ENCODE data around the gene EPHB1.
A peak's percentile ranks its signal among the peaks of the same experiment; 100 is the strongest.
"Not testable (repeated sequence)": the region's sequence is repeated elsewhere in the genome, so short reads cannot be mapped to it uniquely, and the experiment has no call there.

EPHB1 gene

DNA sequence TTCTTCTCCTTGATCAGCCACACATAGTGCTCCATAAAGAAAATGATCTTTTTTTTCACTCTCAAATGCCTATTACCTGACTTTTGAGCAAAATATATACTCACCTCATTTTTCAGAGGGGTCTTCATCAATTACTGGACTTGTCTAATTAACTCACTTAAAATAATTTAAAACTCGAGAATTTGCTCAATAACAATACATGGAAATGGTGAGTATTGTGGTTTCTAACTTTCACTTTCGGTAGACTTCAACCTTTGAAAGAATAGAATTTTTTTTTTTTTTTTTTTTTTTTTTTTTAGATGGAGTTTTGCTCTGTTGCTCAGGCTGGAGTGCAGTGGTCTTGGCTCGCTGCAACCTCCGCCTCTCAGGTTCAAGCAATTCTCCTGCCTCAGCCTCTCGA, 17.7 kb upstream of the EPHB1 start:
- DNase-seq = no peak

DNA sequence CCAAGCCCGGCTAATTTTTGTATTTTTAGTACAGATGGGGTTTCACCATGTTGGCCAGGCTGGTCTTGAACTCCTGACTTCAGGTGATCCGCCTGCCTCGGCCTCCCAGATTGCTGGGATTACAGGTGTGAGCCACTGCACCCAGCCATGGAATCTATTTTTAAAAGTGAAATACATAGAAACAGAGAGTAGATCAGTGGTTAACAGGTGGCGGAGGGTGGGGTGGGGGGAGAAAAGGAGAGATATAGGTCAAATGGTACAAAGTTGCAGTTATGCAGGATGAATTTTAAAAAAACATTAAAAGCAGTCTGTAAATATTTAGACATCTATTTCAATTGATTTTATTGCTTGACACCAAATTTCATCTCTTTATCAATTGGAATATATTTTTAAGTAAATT, 6.8 kb upstream of the EPHB1 start:
- not testable (repeated sequence) for DNase-seq

DNA sequence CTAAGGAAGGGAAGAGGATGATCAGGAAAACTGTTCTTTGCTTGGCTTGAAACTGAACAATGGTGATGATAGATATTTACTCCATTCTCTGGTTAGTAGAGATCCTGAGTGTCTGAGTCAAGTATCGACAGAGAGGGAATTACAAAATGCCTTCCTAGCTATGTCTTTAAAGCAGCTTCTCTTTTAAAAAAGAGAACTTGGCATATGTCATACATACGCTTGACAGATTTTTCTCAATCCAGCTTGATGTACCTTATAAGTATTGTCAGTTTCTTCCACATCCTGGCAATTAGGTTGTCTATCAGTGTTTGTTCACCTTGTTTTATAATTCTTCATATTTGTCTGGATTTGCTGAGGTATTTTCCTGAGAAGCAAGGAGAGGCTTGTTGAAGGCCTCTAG, 5.0 kb upstream of the EPHB1 start:
- no peak for DNase-seq

DNA sequence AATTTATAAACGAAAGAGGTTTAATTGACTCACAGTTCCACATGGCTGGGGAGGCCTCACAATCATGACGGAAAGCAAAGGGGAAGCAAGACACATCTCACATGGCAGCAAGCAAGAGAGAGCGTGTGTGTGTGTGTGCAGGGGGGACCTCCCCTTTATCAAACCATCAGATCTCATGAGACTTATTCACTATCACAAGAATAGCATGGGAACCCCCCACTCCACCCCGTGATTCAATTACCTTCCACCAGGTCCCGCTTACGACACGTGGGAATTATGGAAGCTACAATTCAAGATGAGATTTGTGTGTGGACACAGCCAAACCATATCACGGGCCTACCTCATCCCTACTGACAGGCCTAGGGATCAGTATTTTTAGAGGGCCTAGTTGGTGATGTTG, 3.1 kb upstream of the EPHB1 start:
- DNase-seq = no peak

DNA sequence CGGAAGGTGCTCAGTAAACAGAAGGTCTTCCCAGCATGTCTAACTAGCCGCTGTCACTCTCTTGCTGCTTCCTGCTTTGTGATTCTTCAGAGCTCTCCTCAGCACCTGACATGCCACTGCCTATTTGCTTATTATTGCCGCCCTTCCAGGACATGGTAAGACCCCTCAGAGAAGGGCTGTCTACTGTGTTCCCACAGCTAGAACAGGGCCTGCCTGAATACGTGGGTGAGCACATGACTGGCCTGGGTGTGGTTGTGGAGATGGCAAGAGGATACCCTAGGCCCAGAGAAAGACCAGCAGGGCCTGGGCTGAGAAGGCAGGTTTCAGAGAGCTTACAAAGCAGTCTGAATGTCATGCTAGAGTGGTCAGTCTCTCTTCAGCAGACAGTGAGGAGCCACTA, 2.4 kb upstream of the EPHB1 start:
- DNase-seq = no peak

DNA sequence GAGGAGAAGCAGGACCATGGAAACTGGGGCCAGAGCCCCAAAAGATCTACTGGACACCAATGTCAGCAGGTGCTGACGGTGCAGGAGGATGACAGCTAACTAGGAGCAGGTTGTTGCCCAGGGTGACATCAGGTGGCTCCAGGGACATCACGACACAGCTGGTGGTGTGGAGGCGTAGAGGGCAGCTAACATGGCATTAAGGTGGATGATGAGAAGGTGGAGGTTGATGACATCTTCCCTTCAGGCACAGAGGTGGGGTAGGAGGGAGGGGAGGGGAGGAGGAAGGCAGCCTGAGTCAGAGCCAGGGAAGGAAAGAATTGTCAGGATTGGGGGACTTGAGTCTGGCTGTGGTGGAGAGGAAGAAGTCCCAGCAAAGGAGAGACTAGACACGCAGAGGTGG, 1.5 kb upstream of the EPHB1 start:
- DNase-seq = no peak

DNA sequence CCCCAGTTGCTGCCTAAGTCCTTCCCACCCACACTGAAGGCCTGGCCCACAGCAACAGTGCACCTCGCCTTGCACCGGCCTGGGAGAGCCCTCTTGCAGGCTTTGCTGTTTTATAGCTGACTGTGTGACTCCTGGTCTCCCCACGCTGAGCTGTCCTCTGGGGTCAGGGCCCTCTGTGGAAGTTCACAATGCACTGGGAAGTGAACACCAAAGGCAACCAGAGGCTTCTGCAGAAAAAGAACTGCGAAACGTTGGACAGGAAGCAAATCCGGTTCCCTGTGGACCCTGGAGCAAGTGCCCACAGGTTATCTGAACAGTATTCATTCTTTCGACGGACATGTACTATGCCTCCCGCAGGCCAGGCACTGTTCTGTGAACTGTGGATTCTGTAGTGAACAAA, 737 bp upstream of the EPHB1 start:
- DNase-seq = no peak

DNA sequence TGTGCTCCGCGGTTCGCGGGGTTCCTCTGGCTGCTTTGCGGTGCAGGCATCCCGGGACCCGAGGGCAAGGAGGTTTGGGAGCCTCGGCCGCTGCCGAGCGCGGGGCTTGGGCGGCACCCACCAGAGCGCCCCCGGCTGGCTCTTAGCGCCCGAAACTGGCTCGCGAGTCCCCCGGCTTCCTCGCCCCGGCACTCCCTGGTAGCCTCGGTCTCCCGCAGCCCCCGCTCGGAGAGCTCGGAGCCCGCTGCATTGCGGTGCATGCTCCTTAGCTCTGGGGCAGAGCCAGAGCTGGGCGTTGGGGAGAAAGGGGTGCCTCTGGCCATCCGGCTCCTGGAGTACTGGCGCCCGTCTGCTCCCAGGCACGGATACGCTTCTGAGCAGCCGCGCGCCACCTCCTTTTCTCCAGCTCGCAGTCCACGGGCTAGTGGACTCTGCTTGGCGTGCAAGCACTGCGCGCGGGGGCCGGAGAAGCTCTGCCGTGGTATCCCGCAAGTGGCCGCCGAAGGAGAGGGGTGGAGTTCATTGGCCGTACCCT, 753 bp downstream of the EPHB1 start:
- no peak for DNase-seq

DNA sequence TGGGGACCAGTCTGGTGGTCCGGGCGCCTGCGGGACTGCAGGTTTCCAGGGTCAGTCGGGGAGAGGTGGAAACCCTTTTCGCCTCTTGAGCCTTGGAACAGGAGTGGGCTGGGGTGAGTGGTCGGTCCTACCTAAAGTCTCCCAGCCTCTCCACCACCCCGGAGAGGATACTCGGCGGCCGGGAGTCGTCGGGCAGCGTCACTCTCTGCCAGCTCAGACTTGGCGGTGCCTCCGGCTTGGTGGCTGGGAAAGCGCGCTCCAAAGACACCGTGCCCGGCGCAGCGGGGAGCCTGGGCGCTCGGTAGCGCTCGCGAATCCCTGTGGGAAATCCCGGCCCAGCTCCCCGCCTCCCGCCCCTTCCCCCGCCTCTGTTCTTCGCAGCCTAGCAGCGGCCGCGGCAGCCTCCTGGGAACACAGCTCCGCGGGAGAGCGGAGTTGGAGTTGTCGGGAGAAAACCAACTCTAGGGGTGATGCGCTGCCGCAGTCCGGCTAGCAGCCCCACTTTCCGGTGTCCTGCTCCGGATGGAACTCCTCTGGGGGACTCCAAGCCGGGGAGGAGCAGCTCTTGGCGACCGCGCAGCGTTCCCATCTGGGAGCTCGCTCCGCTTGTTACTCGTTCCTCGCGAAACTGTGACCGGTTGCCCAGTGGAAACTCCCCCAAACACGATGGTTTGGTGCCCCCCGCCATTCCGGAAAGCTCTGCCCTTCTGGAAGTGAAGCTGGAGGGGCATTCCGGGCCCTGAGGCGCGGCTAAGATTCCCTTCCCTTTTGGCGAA, 1.4 kb downstream of the EPHB1 start:
- peak; percentile 16 for DNase-seq

DNA sequence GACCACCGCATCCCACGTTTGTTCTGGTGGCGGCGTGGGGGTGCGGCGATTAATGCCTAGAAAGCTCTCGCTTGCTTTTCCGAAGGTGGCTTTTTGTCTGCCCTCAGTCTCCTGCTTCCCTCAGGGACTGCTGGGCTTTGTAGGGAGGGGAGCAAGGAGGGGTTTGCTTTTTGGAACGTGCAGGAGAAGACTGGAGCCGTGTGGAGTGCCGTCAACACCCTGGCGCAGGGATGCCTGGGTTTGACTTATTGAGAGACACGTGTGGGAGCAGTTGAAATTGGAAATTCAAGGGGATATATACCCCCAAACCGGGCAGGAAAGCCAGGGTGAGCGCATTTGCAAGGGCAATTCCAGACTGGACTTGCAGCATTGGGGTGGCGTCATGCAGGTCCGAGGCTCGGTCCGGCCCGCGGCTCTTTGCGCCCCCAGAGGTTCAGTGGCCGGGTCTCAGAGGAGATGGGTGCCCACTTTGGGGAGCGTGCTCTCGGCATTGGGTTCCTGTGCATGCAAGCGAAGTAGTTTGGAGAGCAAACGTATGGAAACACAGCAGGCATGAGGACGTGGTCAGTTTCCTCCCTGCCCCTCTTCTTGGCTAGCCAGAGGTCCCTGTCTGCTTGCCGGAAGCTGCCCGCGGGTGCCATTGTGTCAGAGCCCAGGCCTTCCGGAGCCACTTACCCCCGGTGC, 2.1 kb downstream of the EPHB1 start:
- no peak for DNase-seq

GRCh38 chr3:134797741-134798451, 2.8 kb downstream of the EPHB1 start:
- DNase-seq = no peak

DNA sequence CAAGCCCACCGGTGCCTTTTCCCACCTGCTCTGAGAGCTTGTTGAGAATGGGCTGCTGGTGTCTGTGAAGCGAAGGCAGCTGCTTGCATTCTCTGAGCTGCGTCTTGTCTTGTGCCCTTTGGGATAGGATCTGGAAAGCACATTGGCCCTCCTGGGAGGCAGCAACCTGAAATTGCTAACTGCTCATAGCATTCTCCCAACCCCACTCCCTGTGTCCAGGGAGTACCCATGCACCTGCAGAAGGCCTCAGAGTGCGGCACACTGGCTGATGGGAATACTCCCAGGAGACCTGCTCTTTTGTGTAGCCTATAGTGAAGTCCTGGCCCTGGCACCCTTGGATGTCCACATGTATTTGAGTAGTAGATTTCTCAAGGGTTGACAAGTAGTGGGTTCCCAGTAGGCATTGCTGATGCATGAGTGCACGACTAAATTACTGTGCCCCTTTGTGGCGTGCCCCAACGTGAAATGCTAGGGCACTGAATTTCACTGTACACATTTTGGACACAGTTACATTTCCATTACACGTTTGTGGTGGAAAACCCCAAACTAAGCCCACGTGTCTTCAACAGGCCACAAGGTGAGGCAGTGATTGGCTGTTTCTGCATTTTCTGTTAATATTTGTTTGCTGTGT, 3.7 kb downstream of the EPHB1 start:
- no peak for DNase-seq

DNA sequence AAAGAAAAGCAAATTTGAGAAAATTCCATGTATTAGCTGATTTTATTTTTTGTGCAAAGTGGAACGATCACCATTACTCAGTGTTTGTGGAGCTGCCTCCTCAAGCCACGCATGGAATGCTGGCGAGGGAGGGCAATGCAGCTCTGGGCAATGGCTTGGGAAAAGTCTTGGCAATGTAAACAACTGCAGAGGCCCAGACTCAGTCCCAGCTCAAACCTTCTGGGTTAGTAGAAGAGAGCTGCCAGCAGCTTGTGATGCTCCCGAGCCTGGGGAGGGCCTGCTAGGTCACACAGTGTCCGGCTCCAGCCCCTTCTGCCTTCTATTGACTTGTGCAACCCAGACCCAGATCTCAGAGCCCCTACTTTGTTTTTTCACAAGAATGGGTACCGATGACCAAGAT, 4.3 kb downstream of the EPHB1 start:
- DNase-seq = no peak

DNA sequence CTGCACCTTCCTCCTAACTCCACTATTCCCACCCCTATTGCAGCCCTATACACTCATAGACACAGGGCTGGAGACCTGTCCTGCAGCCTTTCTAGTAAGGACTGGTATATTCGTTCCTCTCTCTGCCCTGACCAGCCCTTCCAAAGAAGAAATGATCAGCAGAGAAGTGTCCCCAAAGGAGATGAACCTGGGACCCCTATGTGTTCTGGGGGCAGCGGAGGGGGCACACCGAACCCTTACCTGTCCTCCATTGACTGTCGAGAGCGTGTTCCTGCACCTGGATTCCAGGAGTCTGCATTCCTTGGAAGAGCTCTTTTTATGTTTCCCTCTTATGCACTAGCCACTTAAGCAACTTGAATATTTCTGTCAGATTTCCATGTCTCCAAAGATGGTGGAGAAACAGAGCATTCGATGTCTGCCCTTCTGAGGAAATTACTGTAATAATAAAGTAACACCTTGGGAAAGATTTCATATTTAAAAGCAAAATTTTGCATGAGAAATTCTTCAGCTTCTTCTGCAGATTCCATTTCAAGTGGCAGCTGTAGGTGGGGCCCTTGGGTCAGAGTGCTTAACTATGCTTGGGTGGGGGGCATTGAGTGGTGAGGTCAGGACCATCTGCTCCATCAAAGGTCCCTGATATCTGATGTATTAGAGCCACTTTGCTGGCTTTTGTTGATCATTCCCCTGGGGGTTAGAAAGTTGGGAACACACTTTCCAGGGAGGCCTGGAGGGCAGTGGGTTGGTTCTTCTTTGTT, 6.3 kb downstream of the EPHB1 start:
- no peak for DNase-seq

DNA sequence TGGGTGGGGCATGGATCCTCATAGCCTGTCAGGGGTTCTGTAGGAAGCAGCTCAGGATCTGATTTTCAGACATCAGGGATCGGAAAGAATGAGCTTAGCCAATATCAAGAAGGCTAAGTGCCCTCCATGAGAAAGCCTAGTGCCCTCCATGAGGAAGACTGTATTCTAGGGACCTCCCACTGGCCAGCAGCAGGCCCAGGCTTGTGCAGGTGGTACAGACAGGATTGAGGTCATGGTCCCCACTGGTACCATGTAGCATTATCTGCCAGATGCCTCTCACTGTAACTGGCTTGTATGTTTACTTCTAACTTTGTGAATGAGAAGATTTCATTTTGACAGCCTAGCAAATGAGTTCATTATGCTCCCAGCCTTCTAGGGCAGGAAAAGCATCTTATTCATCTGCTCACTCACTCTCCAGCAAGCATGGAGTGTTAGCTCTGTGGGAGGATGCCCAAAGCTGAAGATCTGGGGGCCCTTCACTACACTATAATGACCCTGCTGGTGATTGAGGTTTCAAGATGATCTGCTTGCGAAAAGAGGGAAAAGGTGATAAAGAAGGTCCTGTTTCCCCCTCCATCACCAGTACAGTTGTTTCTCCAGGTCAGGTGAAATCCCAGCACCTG, 7.5 kb downstream of the EPHB1 start:
- DNase-seq = no peak

DNA sequence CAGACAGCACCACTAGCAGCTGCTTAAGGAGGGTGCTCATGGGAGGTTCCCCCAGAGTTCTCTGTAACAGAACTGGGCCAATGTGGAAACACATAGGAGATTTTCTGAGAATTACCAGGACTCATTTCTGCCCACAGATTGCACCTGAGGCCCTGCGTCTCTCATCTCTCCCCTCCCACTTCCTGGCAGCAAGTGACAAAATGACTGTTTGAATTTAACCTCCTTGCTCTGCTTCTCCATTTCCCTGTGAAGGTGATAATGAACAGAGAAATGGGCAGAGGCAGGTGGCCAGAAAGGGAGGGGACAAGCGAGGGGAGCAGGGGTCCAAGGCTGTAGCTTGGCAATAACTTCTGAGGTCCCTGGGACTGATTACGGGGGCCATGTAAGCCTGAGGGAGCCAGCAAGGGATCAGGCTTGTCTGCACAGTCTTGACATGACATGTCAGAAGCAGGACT, 8.0 kb downstream of the EPHB1 start:
- no peak for DNase-seq

GRCh38 chr3:134803652-134804051, 8.6 kb downstream of the EPHB1 start:
- DNase-seq = no peak

GRCh38 chr3:134804508-134805480, 9.7 kb downstream of the EPHB1 start:
- peak; percentile 16 for DNase-seq

DNA sequence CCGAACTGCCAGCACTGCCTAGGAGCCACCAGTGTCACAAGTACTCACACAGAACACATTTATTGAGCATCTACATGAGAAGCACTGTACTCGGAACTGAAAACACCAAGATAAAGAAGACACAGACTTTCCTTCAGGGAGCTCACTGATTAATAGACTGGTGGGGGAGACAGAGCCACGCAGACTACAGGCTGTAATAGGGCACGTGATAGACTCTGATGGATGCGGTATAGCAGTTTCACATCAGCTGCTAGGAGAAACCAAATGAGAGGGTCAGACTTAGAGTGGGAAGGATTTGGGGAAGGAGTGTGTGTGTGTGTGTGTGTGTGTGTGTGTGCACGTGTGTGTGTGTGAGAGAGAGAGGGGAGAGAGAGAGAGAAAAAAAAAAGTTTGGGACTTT, 12.1 kb downstream of the EPHB1 start:
- no peak for DNase-seq

DNA sequence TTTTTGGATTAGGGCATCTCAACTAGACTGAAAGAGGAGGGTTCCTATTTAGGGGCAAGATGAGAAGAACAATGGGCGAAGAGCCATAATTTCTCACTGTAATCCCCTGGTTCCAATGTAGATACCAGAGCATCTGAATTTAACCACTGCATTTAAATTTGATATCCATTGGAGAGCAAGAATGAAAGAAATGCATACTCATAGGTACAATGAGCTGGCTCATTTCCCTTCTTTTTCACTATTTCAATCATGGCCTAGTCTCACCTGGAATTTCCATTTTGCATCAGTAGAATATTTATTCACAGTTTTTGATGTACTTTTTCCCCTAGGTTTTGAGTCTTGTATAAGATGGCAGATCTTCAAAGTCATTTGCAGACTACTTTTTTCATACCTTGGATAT, 13.8 kb downstream of the EPHB1 start:
- DNase-seq = no peak

Data from NCI-H748 treated with DMSO at 0.1 percent for 48 hours (cell line).